ENCODE results near the gene SNCAIP. TPM values are rescaled to one million over a fixed set of nuclear protein-coding genes. Genes with fewer than 3 reads are reported as not detected.

The SNCAIP gene
- total RNA-seq, 1 donor from 2014 or later: 6.7 TPM

DNA sequence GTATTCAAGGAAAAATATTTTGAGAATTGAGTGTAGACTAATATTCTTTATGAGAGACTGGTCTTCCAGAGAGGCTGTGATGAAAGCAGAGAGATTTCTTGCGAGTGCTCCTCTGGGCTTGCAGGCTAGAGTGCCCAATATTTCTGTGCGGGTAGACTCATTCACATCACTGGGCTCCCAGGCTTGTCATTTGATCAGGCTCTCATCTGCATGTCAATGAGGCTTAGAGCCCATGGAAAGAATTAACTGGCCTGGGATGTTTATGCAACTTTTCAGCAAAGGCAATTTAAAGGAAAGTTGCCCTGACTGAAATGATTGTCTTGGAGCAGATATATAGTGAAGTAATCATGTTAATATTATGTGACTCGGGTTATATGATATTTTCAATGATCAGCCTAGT, 42.3 kb downstream of the SNCAIP start:
- TF ChIP-seq, protein P1, sequence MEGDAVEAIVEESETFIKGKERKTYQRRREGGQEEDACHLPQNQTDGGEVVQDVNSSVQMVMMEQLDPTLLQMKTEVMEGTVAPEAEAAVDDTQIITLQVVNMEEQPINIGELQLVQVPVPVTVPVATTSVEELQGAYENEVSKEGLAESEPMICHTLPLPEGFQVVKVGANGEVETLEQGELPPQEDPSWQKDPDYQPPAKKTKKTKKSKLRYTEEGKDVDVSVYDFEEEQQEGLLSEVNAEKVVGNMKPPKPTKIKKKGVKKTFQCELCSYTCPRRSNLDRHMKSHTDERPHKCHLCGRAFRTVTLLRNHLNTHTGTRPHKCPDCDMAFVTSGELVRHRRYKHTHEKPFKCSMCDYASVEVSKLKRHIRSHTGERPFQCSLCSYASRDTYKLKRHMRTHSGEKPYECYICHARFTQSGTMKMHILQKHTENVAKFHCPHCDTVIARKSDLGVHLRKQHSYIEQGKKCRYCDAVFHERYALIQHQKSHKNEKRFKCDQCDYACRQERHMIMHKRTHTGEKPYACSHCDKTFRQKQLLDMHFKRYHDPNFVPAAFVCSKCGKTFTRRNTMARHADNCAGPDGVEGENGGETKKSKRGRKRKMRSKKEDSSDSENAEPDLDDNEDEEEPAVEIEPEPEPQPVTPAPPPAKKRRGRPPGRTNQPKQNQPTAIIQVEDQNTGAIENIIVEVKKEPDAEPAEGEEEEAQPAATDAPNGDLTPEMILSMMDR (IDR thresholded peaks at IDR 0.05; ENCODE audit: partially characterized antibody, unreplicated experiment): no peak
- Mint-ChIP-seq H3K27me3 (ENCODE audit: unreplicated experiment) (no peaks in the 10 kb centered on the region), H3K4me3 (ENCODE audit: unreplicated experiment) (no peak overlapping the region), H3K4me1 (ENCODE audit: low read depth, unreplicated experiment) (peaks cover 7% of the 10 kb centered on the region), H3K9me3 (ENCODE audit: unreplicated experiment) (peaks cover 2% of the 10 kb centered on the region), H3K36me3 (ENCODE audit: unreplicated experiment) (no peaks in the 10 kb centered on the region), H3K27ac (ENCODE audit: unreplicated experiment) (no peak overlapping the region)
- no peak for DNase-seq

DNA sequence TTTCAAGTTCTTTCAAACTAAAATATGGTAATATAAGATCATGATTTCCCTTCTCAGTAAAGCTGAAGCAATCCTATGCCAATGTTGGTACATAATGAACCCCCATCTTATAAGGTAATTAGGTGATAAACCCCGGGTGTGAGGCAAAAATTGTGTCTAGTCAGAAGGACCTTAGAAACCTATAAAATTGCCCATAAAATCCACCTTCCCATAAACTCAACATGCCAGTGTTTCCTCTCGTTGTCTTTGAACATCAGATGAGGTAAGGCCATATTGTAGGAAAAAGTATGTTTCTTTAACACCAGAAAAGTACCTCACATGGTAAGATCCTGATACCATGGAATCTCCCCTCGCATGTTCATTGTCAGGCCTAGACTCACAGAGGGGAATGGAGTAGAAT, 43.3 kb downstream of the SNCAIP start:
- no peak overlapping the region for H3K27ac Mint-ChIP-seq (ENCODE audit: unreplicated experiment)
- H3K27me3 Mint-ChIP-seq (ENCODE audit: unreplicated experiment): no peaks in the 10 kb centered on the region
- H3K9me3 Mint-ChIP-seq (ENCODE audit: unreplicated experiment): peaks cover 2% of the 10 kb centered on the region
- TF ChIP-seq, protein P1 (IDR thresholded peaks at IDR 0.05; ENCODE audit: partially characterized antibody, unreplicated experiment): no peak
- H3K36me3 Mint-ChIP-seq (ENCODE audit: unreplicated experiment): no peaks in the 10 kb centered on the region
- H3K4me3 Mint-ChIP-seq (ENCODE audit: unreplicated experiment): no peak overlapping the region
- H3K4me1 Mint-ChIP-seq (ENCODE audit: low read depth, unreplicated experiment): peaks cover 7% of the 10 kb centered on the region
- no peak for DNase-seq

- Mint-ChIP-seq H3K27ac (ENCODE audit: unreplicated experiment) (no peak overlapping the region), H3K36me3 (ENCODE audit: unreplicated experiment) (no peaks in the 10 kb centered on the region), H3K9me3 (ENCODE audit: unreplicated experiment) (peaks cover 2% of the 10 kb centered on the region), H3K4me1 (ENCODE audit: low read depth, unreplicated experiment) (peaks cover 7% of the 10 kb centered on the region), H3K4me3 (ENCODE audit: unreplicated experiment) (no peak overlapping the region), H3K27me3 (ENCODE audit: unreplicated experiment) (no peaks in the 10 kb centered on the region)
- no peak for DNase-seq
- TF ChIP-seq, protein P1 (IDR thresholded peaks at IDR 0.05; ENCODE audit: partially characterized antibody, unreplicated experiment): no peak
Observed at GRCh38 chr5:122356855-122357254, 44.8 kb downstream of the SNCAIP start.

GRCh38 chr5:122358372-122358979, 46.4 kb downstream of the SNCAIP start:
- H3K4me3 Mint-ChIP-seq (ENCODE audit: unreplicated experiment): no peak overlapping the region
- TF ChIP-seq, protein P1 (IDR thresholded peaks at IDR 0.05; ENCODE audit: partially characterized antibody, unreplicated experiment): no peak
- H3K9me3 Mint-ChIP-seq (ENCODE audit: unreplicated experiment): peaks cover 2% of the 10 kb centered on the region
- H3K4me1 Mint-ChIP-seq (ENCODE audit: low read depth, unreplicated experiment): peaks cover 7% of the 10 kb centered on the region
- H3K36me3 Mint-ChIP-seq (ENCODE audit: unreplicated experiment): no peaks in the 10 kb centered on the region
- H3K27ac Mint-ChIP-seq (ENCODE audit: unreplicated experiment): no peak overlapping the region
- DNase-seq: no peak
- no peaks in the 10 kb centered on the region for H3K27me3 Mint-ChIP-seq (ENCODE audit: unreplicated experiment)

DNA sequence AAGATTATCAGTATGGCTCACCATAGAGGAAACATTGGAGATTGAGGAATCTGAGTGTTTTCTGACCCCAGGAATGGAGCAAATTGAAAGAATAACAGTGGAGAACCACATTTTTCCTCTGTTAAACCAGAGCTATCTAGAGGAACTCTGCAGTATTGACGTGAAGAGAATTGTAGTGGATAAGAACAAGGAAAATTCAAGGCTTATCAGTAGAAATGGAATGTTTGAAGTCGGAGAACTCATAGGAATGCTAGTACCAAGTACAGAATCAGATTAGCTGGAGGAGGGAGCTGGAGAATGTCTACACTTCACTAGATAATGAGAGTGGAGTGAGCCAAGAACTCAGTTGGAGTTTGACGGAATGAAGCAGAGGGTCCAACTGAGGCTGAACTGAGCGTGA, 50.3 kb downstream of the SNCAIP start:
- no peaks in the 10 kb centered on the region for H3K36me3 Mint-ChIP-seq (ENCODE audit: unreplicated experiment)
- peaks cover 2% of the 10 kb centered on the region for H3K9me3 Mint-ChIP-seq (ENCODE audit: unreplicated experiment)
- H3K4me1 Mint-ChIP-seq (ENCODE audit: low read depth, unreplicated experiment): no peaks in the 10 kb centered on the region
- TF ChIP-seq, protein P1 (IDR thresholded peaks at IDR 0.05; ENCODE audit: partially characterized antibody, unreplicated experiment): no peak
- H3K4me3 Mint-ChIP-seq (ENCODE audit: unreplicated experiment): no peak overlapping the region
- no peaks in the 10 kb centered on the region for H3K27me3 Mint-ChIP-seq (ENCODE audit: unreplicated experiment)
- DNase-seq: no peak
- H3K27ac Mint-ChIP-seq (ENCODE audit: unreplicated experiment): no peak overlapping the region

All from glutamatergic neuron (in vitro differentiated cells).